GM23338 (cell line): ENCODE results near the gene SEL1L3. TPM values are rescaled to one million over a fixed set of nuclear protein-coding genes. Genes with fewer than 3 reads are reported as not detected.

Source experiments
- ATAC-seq: fragments of 200-7000 bp; cut with Tn5 transposase; 3 replicates; pipeline ENCODE4 v1.9.1; 2020
- DNase-seq: peaks from one replicate; pipeline ENCODE4 v3.0.0-alpha.2; 2015; ENCODE audit warnings: low spot score
- H2AFZ ChIP-seq: fragments of 200-600 bp; sonication (generic); 2 replicates; pipeline ENCODE4 v1.8.0; 2016; ENCODE audit warnings: antibody characterized with exemption, mild to moderate bottlenecking, moderate library complexity
- H3F3A ChIP-seq: fragments of 200-600 bp; sonication (generic); replicated peaks from 2 replicates; pipeline ENCODE4 v1.8.0; 2017; ENCODE audit warnings: antibody characterized with exemption, mixed run types, low read depth
- H3K27ac ChIP-seq: fragments of 200-600 bp; sonication (generic); 2 replicates; pipeline ENCODE4 v1.6.1; 2016; ENCODE audit warnings: low read depth
- H3K27me3 ChIP-seq: fragments of 200-600 bp; sonication (generic); 2 replicates; pipeline ENCODE4 v1.8.0; 2016; ENCODE audit warnings: mild to moderate bottlenecking, mixed run types, moderate library complexity; ENCODE audit not compliant: insufficient read depth
- H3K36me3 ChIP-seq: fragments of 200-600 bp; sonication (generic); 2 replicates; pipeline ENCODE4 v1.8.0; 2016; ENCODE audit warnings: mild to moderate bottlenecking; ENCODE audit not compliant: insufficient read depth
- H3K4me1 ChIP-seq: fragments of 200-600 bp; sonication (generic); 2 replicates; pipeline ENCODE4 v1.8.0; 2016; ENCODE audit warnings: mild to moderate bottlenecking, moderate library complexity; ENCODE audit not compliant: insufficient read depth
- H3K4me2 ChIP-seq: fragments of 200-600 bp; sonication (generic); 2 replicates; pipeline ENCODE4 v1.7.1; 2017; ENCODE audit warnings: mixed run types
- H3K4me3 ChIP-seq: fragments of 200-600 bp; sonication (generic); 2 replicates; pipeline ENCODE4 v1.6.1; 2016; ENCODE audit warnings: mixed run types
- H3K79me2 ChIP-seq: fragments of 200-600 bp; sonication (generic); replicated peaks from 2 replicates; pipeline ENCODE4 v1.8.0; 2017; ENCODE audit warnings: mild to moderate bottlenecking; ENCODE audit not compliant: insufficient read depth
- H3K9me2 ChIP-seq: fragments of 200-600 bp; sonication (generic); 2 replicates; pipeline ENCODE4 v1.8.0; 2017; ENCODE audit not compliant: insufficient read depth
- H4K20me1 ChIP-seq: fragments of 200-600 bp; sonication (generic); replicated peaks from 2 replicates; pipeline ENCODE4 v1.8.0; 2017; ENCODE audit warnings: mild to moderate bottlenecking; ENCODE audit not compliant: insufficient read depth
- H3K27ac Mint-ChIP-seq: 2 replicates; pipeline ENCODE4 v1.8.0; 2020; ENCODE audit warnings: inconsistent platforms, mild to moderate bottlenecking, moderate library complexity, mixed read lengths
- H3K27me3 Mint-ChIP-seq: 3 replicates; pipeline ENCODE4 v1.8.0; 2022; ENCODE audit warnings: low read depth, mild to moderate bottlenecking, moderate library complexity, mixed read lengths, inconsistent platforms; ENCODE audit not compliant: insufficient read depth, poor library complexity
- H3K36me3 Mint-ChIP-seq: 3 replicates; pipeline ENCODE4 v1.8.0; 2021; ENCODE audit warnings: low read depth, mild to moderate bottlenecking, inconsistent platforms, moderate library complexity, mixed read lengths
- H3K4me1 Mint-ChIP-seq: 3 replicates; pipeline ENCODE4 v1.8.0; 2020; ENCODE audit warnings: mild to moderate bottlenecking, inconsistent platforms, mixed read lengths
- H3K4me3 Mint-ChIP-seq: 3 replicates; pipeline ENCODE4 v1.8.0; 2021; ENCODE audit warnings: moderate library complexity, mild to moderate bottlenecking, inconsistent platforms, mixed read lengths
- H3K9me3 Mint-ChIP-seq: 3 replicates; pipeline ENCODE4 v1.8.0; 2020; ENCODE audit warnings: moderate library complexity, mild to moderate bottlenecking, inconsistent platforms, mixed read lengths
- EZH2 ChIP-seq: fragments of 200-600 bp; sonication (generic); IDR thresholded peaks from one replicate; pipeline ENCODE4 v1.8.0; 2017; ENCODE audit warnings: antibody characterized with exemption, mild to moderate bottlenecking, low read depth; ENCODE audit not compliant: unreplicated experiment
- EZH2phosphoT487 ChIP-seq: fragments of 200-600 bp; sonication (generic); IDR thresholded peaks from one replicate; pipeline ENCODE4 v1.8.1; 2018; ENCODE audit warnings: antibody characterized with exemption; ENCODE audit not compliant: unreplicated experiment
- JUNB ChIP-seq: IDR thresholded peaks from one replicate; pipeline ENCODE4 v1.6.1; 2016; ENCODE audit warnings: antibody characterized with exemption; ENCODE audit not compliant: unreplicated experiment
- NANOG ChIP-seq: IDR thresholded peaks from 2 replicates; pipeline ENCODE4 v1.6.1; 2016; ENCODE audit warnings: antibody characterized with exemption, borderline replicate concordance
- POLR2AphosphoS5 ChIP-seq: IDR thresholded peaks from 2 replicates; pipeline ENCODE4 v1.6.1; 2016; ENCODE audit warnings: antibody characterized with exemption, low read depth
- STAT1 ChIP-seq: IDR thresholded peaks from one replicate; pipeline ENCODE4 v1.6.1; 2016; ENCODE audit warnings: antibody characterized with exemption; ENCODE audit not compliant: unreplicated experiment
- ZNF114 ChIP-seq: fragments of 250-450 bp; sonication (Bioruptor Pico); IDR thresholded peaks from 2 replicates; pipeline ENCODE4 v1.5.0; 2020; ENCODE audit warnings: mild to moderate bottlenecking, moderate library complexity
- ZNF331 ChIP-seq: fragments of 250-450 bp; sonication (Bioruptor Pico); IDR thresholded peaks from 2 replicates; pipeline ENCODE4 v1.5.0; 2020; ENCODE audit warnings: low read depth, mild to moderate bottlenecking, moderate library complexity
- polyA plus RNA-seq: library from polyadenylated mRNA; unstranded; fragments of >200 nt; fragmentation: Nextera tagmentation; extraction: Ambion mirVana; gene quantifications from 2 replicates; pipeline ENCODE4 v1.2.1, GENCODE V29; 2016
- total RNA-seq: library from RNA; depleted of rRNA; stranded (reverse); fragments of >200 nt; shearing (Covaris generic); gene quantifications from 2 replicates; pipeline ENCODE4 v1.2.3, GENCODE V29; 2014
- TF ChIP-seq, protein P1 (sequence below): IDR thresholded peaks from 2 replicates; pipeline ENCODE4 v1.6.1; 2016; ENCODE audit warnings: antibody characterized with exemption
- TF ChIP-seq, protein P2 (sequence below): fragments of 250-450 bp; sonication (Bioruptor Pico); IDR thresholded peaks from 2 replicates; pipeline ENCODE4 v1.5.0; 2020; ENCODE audit warnings: mild to moderate bottlenecking, moderate library complexity

The SEL1L3 gene
- total and polyA plus RNA-seq, 2 experiments from 2014 or later, result 17.1 to 61.7 TPM

DNA sequence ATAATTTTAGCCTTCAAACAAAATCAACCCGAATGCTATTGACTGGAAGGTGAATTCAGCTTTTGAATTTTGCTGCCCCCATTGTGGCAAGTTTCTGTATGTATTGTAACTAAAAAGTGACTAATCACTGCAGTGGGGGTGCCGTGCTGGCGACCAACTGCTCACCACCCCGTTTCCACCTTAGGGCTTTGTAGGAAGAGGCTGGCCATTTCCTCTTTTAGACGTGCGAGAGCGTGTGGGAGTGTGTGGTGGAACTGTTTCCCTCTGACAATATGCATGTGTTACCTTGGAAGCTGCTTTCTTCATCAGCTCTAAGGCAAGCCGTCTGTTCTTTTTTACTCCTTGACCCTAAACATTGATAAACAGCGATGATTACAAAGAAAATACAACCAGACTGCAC is 78.8 kb downstream of the SEL1L3 start:
- Histone ChIP-seq H3K27ac (no peak overlapping the region), H2AFZ (no peak overlapping the region), H3K4me2 (no peak overlapping the region), H3K4me3 (no peak overlapping the region), H4K20me1 (no peaks in the 10 kb centered on the region), H3K36me3 (peaks cover 8% of the 10 kb centered on the region; the same call in 1 of the 2 replicates), H3K9me2 (no peaks in the 10 kb centered on the region; the same call in 1 of the 2 replicates), H3F3A (no peaks in the 10 kb centered on the region), H3K27me3 (no peaks in the 10 kb centered on the region), H3K4me1 (no peaks in the 10 kb centered on the region), H3K79me2 (no peaks in the 10 kb centered on the region)
- Mint-ChIP-seq H3K27ac (no peak overlapping the region), H3K36me3 (peaks cover 55% of the 10 kb centered on the region), H3K4me3 (no peak overlapping the region), H3K4me1 (0 out of 3 replicates have a peak, but pooled peaks cover 3% of the 10 kb centered on the region), H3K9me3 (no peaks in the 10 kb centered on the region), H3K27me3 (peaks cover 7% of the 10 kb centered on the region)
- ATAC-seq (no peak), DNase-seq (no peak)
- TF ChIP-seq POLR2AphosphoS5 (no peak), ZNF114 (CRISPR knock-in tag) (no peak), STAT1 (no peak), EZH2phosphoT487 (no peak), JUNB (no peak), NANOG (no peak), EZH2 (no peak), ZNF331 (CRISPR knock-in tag) (no peak)
- TF ChIP-seq, protein P1, sequence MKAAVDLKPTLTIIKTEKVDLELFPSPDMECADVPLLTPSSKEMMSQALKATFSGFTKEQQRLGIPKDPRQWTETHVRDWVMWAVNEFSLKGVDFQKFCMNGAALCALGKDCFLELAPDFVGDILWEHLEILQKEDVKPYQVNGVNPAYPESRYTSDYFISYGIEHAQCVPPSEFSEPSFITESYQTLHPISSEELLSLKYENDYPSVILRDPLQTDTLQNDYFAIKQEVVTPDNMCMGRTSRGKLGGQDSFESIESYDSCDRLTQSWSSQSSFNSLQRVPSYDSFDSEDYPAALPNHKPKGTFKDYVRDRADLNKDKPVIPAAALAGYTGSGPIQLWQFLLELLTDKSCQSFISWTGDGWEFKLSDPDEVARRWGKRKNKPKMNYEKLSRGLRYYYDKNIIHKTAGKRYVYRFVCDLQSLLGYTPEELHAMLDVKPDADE, result no peak
- TF ChIP-seq, protein P2, sequence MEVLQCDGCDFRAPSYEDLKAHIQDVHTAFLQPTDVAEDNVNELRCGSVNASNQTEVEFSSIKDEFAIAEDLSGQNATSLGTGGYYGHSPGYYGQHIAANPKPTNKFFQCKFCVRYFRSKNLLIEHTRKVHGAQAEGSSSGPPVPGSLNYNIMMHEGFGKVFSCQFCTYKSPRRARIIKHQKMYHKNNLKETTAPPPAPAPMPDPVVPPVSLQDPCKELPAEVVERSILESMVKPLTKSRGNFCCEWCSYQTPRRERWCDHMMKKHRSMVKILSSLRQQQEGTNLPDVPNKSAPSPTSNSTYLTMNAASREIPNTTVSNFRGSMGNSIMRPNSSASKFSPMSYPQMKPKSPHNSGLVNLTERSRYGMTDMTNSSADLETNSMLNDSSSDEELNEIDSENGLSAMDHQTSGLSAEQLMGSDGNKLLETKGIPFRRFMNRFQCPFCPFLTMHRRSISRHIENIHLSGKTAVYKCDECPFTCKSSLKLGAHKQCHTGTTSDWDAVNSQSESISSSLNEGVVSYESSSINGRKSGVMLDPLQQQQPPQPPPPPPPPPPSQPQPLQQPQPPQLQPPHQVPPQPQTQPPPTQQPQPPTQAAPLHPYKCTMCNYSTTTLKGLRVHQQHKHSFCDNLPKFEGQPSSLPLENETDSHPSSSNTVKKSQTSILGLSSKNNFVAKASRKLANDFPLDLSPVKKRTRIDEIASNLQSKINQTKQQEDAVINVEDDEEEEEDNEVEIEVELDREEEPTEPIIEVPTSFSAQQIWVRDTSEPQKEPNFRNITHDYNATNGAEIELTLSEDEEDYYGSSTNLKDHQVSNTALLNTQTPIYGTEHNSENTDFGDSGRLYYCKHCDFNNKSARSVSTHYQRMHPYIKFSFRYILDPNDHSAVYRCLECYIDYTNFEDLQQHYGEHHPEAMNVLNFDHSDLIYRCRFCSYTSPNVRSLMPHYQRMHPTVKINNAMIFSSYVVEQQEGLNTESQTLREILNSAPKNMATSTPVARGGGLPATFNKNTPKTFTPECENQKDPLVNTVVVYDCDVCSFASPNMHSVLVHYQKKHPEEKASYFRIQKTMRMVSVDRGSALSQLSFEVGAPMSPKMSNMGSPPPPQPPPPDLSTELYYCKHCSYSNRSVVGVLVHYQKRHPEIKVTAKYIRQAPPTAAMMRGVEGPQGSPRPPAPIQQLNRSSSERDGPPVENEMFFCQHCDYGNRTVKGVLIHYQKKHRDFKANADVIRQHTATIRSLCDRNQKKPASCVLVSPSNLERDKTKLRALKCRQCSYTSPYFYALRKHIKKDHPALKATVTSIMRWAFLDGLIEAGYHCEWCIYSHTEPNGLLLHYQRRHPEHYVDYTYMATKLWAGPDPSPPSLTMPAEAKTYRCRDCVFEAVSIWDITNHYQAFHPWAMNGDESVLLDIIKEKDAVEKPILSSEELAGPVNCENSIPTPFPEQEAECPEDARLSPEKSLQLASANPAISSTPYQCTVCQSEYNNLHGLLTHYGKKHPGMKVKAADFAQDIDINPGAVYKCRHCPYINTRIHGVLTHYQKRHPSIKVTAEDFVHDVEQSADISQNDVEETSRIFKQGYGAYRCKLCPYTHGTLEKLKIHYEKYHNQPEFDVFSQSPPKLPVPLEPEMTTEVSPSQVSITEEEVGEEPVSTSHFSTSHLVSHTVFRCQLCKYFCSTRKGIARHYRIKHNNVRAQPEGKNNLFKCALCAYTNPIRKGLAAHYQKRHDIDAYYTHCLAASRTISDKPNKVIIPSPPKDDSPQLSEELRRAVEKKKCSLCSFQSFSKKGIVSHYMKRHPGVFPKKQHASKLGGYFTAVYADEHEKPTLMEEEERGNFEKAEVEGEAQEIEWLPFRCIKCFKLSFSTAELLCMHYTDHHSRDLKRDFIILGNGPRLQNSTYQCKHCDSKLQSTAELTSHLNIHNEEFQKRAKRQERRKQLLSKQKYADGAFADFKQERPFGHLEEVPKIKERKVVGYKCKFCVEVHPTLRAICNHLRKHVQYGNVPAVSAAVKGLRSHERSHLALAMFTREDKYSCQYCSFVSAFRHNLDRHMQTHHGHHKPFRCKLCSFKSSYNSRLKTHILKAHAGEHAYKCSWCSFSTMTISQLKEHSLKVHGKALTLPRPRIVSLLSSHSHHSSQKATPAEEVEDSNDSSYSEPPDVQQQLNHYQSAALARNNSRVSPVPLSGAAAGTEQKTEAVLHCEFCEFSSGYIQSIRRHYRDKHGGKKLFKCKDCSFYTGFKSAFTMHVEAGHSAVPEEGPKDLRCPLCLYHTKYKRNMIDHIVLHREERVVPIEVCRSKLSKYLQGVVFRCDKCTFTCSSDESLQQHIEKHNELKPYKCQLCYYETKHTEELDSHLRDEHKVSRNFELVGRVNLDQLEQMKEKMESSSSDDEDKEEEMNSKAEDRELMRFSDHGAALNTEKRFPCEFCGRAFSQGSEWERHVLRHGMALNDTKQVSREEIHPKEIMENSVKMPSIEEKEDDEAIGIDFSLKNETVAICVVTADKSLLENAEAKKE (CRISPR knock-in tag), result no peak
